ENCODE results near the gene TAAR1.

DNA sequence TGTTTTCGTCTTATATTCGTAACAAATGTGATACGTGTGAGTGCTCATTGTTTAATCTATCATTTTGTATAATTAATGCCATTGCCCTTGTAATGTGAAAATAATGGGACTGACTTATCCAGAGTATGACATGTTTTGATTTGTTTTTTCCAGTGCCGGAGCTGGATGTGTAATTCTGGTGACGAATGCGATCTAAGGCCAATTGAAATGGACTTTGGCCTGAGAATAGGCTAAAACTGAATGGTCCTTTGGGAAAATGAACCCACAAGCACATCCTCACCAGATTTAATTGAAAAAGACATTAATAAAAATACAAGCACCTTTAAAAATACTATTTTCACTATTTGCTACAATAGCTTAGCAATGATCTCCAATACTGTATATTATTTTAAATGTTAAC, 62.8 kb downstream of the TAAR1 start:
- no peak for TF ChIP-seq PHF8 (IDR thresholded peaks at IDR 0.05; ENCODE audit: borderline replicate concordance, low read depth)
- no peak for TF ChIP-seq CTCF (IDR thresholded peaks at IDR 0.05)
- TF ChIP-seq REST (IDR thresholded peaks at IDR 0.05) = no peak
- TF ChIP-seq NPAS2 (CRISPR knock-in tag; IDR thresholded peaks at IDR 0.05; ENCODE audit: borderline replicate concordance) = no peak
- no peak for TF ChIP-seq MAFK (IDR thresholded peaks at IDR 0.05; ENCODE audit: partially characterized antibody)
- no peak for TF ChIP-seq EP300 (IDR thresholded peaks at IDR 0.05)
